HG03175 (cell line): ENCODE measurements around the gene DSCAM.

Source experiments
- ATAC-seq: cut with Tn5 transposase; IDR thresholded peaks from one replicate; pipeline ENCODE4 v1.9.1; 2021; ENCODE audit warnings: mild to moderate bottlenecking, moderate library complexity; ENCODE audit not compliant: unreplicated experiment

DSCAM gene

GRCh38 chr21:40840401-40841125 lies 6.4 kb downstream of the DSCAM start:
- no peak for ATAC-seq

GRCh38 chr21:40839521-40839920 lies 7.4 kb downstream of the DSCAM start:
- ATAC-seq: no peak

- no peak for ATAC-seq
These were observed 9.5 kb downstream of the DSCAM start for GRCh38 chr21:40837456-40837855.

- ATAC-seq: no peak
These were observed 11.7 kb downstream of the DSCAM start for GRCh38 chr21:40835184-40835694.

GRCh38 chr21:40833184-40833583 lies 13.8 kb downstream of the DSCAM start:
- ATAC-seq: no peak

GRCh38 chr21:40832316-40832715 lies 14.6 kb downstream of the DSCAM start:
- no peak for ATAC-seq

GRCh38 chr21:40830836-40831235 lies 16.1 kb downstream of the DSCAM start:
- no peak for ATAC-seq

GRCh38 chr21:40829791-40830190 lies 17.2 kb downstream of the DSCAM start:
- no peak for ATAC-seq

GRCh38 chr21:40829308-40829707 lies 17.6 kb downstream of the DSCAM start:
- ATAC-seq: no peak

- no peak for ATAC-seq
These were observed 19.4 kb downstream of the DSCAM start for GRCh38 chr21:40827509-40827908.

- ATAC-seq: no peak
These were observed 27.7 kb downstream of the DSCAM start for GRCh38 chr21:40819071-40819900.

- ATAC-seq: no peak
These were observed 33.0 kb downstream of the DSCAM start for GRCh38 chr21:40813918-40814317.

GRCh38 chr21:40809673-40810197 lies 37.2 kb downstream of the DSCAM start:
- ATAC-seq: no peak

- no peak for ATAC-seq
These were observed 43.9 kb downstream of the DSCAM start for GRCh38 chr21:40803101-40803500.

GRCh38 chr21:40800126-40800525 lies 46.8 kb downstream of the DSCAM start:
- ATAC-seq: no peak

GRCh38 chr21:40797891-40798290 lies 49.1 kb downstream of the DSCAM start:
- no peak for ATAC-seq

GRCh38 chr21:40797410-40797809 lies 49.5 kb downstream of the DSCAM start:
- no peak for ATAC-seq

GRCh38 chr21:40796464-40796863 lies 50.5 kb downstream of the DSCAM start:
- ATAC-seq: no peak

- no peak for ATAC-seq
These were observed 51.6 kb downstream of the DSCAM start for GRCh38 chr21:40795313-40795712.

- ATAC-seq: no peak
These were observed 54.1 kb downstream of the DSCAM start for GRCh38 chr21:40792691-40793456.

- ATAC-seq: no peak
These were observed 58.3 kb downstream of the DSCAM start for GRCh38 chr21:40788635-40789034.
